BE2C (cell line): Measurements from ENCODE around the gene ZNF783.
A peak's percentile ranks its signal among the peaks of the same experiment; 100 is the strongest.
"Not testable (repeated sequence)": the region's sequence is repeated elsewhere in the genome, so short reads cannot be mapped to it uniquely, and the experiment has no call there.

ENCODE experiments used
- DNase-seq: peaks from one replicate; pipeline ENCODE4 v3.0.0-alpha.2; 2020
- H3K27me3 ChIP-seq: fragments of 250-450 bp; sonication (Bioruptor Pico); 2 replicates; pipeline ENCODE4 v1.5.1; 2020; ENCODE audit warnings: mild to moderate bottlenecking
- H3K36me3 ChIP-seq: fragments of 250-450 bp; sonication (Bioruptor Pico); 2 replicates; pipeline ENCODE4 v1.5.1; 2020; ENCODE audit warnings: mild to moderate bottlenecking
- H3K4me1 ChIP-seq: fragments of 250-450 bp; sonication (Bioruptor Pico); 2 replicates; pipeline ENCODE4 v1.5.1; 2020
- H3K4me3 ChIP-seq: 2 replicates; pipeline ENCODE4 v1.5.1; 2011; ENCODE audit warnings: low read depth, low read length
- H3K9me3 ChIP-seq: fragments of 250-450 bp; sonication (Bioruptor Pico); 2 replicates; pipeline ENCODE4 v1.5.1; 2020
- TF ChIP-seq, protein P1 (sequence below): IDR thresholded peaks from 2 replicates; pipeline ENCODE4 v1.5.1; 2012; ENCODE audit warnings: mild to moderate bottlenecking, low read depth, low read length

Gene ZNF783

DNA sequence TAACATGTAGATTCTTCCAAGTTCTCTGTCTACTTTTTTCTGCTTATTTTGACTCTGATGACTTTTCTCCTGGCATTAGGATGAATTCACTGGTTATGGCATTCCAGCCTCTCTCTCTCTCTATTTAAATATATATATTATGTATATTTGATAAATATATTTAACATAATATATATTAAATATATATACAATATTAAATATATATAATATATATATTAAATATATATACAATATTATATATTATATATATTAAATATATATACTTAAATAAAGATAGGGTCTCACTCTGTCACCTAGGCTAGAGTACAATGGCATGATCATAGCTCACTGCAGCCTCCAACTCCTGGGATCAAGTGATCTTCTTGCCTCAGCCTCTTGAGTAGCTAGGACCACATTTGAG, 60.7 kb downstream of the ZNF783 start:
- TF ChIP-seq, protein P1, sequence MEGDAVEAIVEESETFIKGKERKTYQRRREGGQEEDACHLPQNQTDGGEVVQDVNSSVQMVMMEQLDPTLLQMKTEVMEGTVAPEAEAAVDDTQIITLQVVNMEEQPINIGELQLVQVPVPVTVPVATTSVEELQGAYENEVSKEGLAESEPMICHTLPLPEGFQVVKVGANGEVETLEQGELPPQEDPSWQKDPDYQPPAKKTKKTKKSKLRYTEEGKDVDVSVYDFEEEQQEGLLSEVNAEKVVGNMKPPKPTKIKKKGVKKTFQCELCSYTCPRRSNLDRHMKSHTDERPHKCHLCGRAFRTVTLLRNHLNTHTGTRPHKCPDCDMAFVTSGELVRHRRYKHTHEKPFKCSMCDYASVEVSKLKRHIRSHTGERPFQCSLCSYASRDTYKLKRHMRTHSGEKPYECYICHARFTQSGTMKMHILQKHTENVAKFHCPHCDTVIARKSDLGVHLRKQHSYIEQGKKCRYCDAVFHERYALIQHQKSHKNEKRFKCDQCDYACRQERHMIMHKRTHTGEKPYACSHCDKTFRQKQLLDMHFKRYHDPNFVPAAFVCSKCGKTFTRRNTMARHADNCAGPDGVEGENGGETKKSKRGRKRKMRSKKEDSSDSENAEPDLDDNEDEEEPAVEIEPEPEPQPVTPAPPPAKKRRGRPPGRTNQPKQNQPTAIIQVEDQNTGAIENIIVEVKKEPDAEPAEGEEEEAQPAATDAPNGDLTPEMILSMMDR: no peak
- H3K36me3 ChIP-seq: no peaks in the 10 kb centered on the region
- DNase-seq: no peak
- H3K4me3 ChIP-seq: no peak overlapping the region
- H3K27me3 ChIP-seq: peaks cover 13% of the 10 kb centered on the region
- no peaks in the 10 kb centered on the region for H3K4me1 ChIP-seq
- H3K9me3 ChIP-seq: no peaks in the 10 kb centered on the region

DNA sequence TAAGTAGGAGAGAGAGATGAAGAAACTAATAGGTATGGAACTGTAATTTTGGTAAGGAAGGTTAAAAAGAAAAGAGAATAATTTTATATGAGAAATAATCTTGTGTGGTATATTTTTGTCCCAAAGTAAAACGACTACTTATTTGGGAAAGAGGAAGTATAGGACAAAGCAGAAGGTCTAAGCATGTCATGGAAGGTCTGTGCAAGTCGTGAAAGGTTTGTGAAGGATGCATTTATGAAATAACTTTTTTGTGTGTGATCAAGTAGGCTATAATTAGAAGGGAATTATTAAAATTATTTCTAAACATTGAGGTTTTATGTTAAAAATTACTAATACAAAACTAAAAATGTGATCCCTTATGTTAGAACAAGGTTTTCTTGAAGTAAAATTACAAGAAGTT, 63.3 kb downstream of the ZNF783 start:
- DNase-seq: no peak
- Histone ChIP-seq H3K9me3 (no peaks in the 10 kb centered on the region), H3K36me3 (no peaks in the 10 kb centered on the region), H3K4me3 (no peak overlapping the region), H3K4me1 (no peaks in the 10 kb centered on the region), H3K27me3 (peaks cover under 1% of the 10 kb centered on the region; the same call in 1 of the 2 replicates)
- TF ChIP-seq, protein P1: no peak

DNA sequence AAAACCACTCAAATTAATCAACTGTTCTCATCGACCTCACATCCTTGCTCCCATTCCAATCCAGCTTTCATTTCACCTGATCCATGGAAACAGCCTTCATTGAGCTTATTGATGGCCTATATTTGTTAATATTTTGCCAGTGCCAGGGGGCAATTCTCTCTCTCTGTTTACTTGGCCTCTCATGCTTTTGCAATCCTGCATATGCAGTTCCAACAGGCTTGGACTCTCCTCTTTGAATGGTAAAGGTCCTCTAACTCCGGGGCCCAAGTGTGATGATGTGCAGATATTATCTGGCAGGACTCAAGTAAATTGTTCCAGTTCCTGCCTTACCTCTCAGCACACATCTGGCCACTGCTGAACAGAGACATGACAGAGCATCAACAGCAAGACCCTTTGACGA, 67.3 kb downstream of the ZNF783 start:
- Histone ChIP-seq H3K36me3 (no peaks in the 10 kb centered on the region), H3K9me3 (no peaks in the 10 kb centered on the region), H3K4me3 (no peak overlapping the region), H3K4me1 (no peaks in the 10 kb centered on the region), H3K27me3 (no peaks in the 10 kb centered on the region)
- DNase-seq: no peak
- TF ChIP-seq, protein P1: no peak

DNA sequence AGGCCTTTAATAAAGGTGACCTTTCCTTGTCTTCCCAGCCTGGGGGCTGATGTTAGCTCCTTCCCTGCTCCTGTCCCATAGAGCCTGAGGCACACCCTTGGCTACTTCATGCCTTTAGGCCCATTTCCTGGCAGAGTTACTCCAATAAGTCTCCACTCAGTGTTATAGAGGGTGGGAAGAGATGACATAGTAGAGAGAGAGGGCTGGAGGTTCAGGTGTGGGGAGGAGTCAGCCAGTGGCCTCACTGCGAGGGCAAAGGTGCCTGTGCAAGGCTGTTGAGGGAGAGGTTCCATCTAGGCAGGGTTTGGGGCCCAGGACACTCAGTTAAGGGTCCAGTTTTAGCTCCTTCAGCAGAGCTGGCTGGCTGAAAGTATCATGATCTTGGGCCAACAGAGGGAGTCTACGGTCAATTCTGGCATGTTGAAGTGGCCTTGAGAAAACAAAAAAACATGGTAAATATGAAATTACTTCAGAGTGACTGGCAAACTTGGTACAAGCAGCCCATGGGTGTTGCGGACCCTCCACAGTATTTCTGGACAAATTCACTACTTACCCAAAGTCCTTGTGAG, 67.9 kb downstream of the ZNF783 start:
- no peaks in the 10 kb centered on the region for H3K36me3 ChIP-seq

DNA sequence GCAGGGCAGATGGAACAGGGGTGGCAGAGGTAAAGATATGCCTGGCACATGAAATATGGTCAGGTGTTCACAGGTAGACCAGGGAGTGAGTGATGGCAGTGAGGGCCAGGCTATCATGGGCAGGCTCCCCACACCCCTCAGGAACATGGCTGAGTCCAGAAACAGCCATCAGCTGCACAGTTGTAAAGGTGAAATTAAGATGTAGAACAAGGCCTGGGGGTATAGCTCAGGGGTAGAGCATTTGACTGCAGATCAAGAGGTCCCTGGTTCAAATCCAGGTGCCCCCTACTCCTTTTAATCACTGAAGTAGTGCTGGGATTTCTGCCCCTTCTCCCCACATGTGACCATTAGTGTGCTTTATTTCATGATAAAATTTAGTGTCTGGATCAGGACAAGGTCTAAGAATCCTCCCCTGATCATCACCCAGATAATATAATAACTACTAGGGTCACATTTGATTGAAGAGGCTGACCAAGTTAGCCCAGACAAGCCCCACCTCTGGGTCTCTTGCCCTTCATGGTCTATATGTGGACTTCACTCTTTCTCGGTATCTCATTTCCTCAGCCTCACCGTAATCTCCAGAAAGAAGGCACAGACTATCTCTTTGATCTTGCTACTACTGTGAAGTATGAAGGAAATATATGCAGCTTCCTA, 69.0 kb downstream of the ZNF783 start:
- H3K36me3 ChIP-seq: no peaks in the 10 kb centered on the region
- DNase-seq: peak; percentile 37
- H3K4me3 ChIP-seq: no peak overlapping the region

More for the DNA sequence above, 67.9 kb downstream of the ZNF783 start:
- TF ChIP-seq, protein P1: no peak
- Histone ChIP-seq H3K27me3 (no peaks in the 10 kb centered on the region), H3K4me3 (no peak overlapping the region), H3K9me3 (no peaks in the 10 kb centered on the region), H3K4me1 (no peaks in the 10 kb centered on the region)
- no peak for DNase-seq

DNA sequence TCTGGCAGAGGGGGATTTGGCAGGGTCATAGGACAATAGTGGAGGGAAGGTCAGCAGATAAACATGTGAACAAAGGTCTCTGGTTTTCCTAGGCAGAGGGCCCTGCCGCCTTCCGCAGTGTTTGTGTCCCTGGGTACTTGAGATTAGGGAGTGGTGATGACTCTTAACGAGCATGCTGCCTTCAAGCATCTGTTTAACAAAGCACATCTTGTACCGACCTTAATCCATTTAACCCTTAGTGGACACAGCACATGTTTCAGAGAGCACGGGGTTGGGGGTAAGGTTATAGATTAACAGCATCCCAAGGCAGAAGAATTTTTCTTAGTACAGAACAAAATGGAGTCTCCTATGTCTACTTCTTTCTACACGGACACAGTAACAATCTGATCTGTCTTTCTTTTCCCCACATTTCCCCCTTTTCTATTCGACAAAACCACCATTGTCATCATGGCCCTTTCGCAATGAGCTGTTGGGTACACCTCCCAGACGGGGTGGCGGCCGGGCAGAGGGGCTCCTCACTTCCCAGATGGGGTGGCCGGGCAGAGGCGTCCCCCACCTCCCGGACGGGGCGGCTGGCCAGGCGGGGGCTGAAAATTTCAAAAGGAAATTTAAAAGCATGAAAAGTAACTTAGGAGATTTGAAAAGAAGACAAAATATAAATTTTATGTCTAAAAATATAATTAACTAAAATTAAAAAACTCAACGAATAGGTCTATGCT, 70.8 kb downstream of the ZNF783 start:
- H3K4me1 ChIP-seq, DNase-seq, H3K9me3 ChIP-seq, H3K36me3 ChIP-seq, H3K27me3 ChIP-seq, H3K4me3 ChIP-seq: not testable (repeated sequence)

More for the DNA sequence above, 69.0 kb downstream of the ZNF783 start:
- TF ChIP-seq, protein P1: no peak
- Histone ChIP-seq H3K9me3 (no peaks in the 10 kb centered on the region), H3K4me1 (no peaks in the 10 kb centered on the region), H3K27me3 (no peaks in the 10 kb centered on the region)
